ENCODE data around the gene DCDC1.

GRCh38 chr11:31408201-31408600, 38.7 kb upstream of the DCDC1 start:
- TF ChIP-seq CTCF (conservative IDR thresholded peaks at IDR 0.05 in 1 of 2, IDR thresholded peaks at IDR 0.05 in 1 of 2; ENCODE audit: low read depth in 1 of 2, low read length in 2 of 2) (no peak), EZH2 (IDR thresholded peaks at IDR 0.05; ENCODE audit: low read length, missing control alignments) (no peak)
